Fibroblast of lung (primary cell): ENCODE measurements around the gene NCK2.

Experiments used
- CTCF ChIP-seq, 2 donors: IDR thresholded peaks in 1 of 2; conservative IDR thresholded peaks in 1 of 2; 1 replicate in 1 of 2; 2 replicates in 1 of 2; pipeline ENCODE4 v1.5.1; 2011 to 2012; ENCODE audit warnings: low read length in 2 of 2, control low read depth in 1 of 2, inconsistent platforms in 1 of 2, low read depth in 1 of 2, mild to moderate bottlenecking in 1 of 2
- EZH2 ChIP-seq: IDR thresholded peaks from 2 replicates; pipeline ENCODE4 v1.5.1; 2012; ENCODE audit warnings: low read length, control low read depth, mild to moderate bottlenecking; ENCODE audit errors: missing control alignments

- TF ChIP-seq CTCF (conservative IDR thresholded peaks at IDR 0.05 in 1 of 2, IDR thresholded peaks at IDR 0.05 in 1 of 2; ENCODE audit: low read depth in 1 of 2, low read length in 2 of 2) (no peak), EZH2 (no peak)
Measured at GRCh38 chr2:105848367-105848766, 103.7 kb downstream of the NCK2 start.
